HCT116 (cell line): ENCODE measurements around the gene PACRG.

ENCODE experiments used
- CBX3 ChIP-seq: IDR thresholded peaks from 2 replicates; pipeline ENCODE4 v1.6.1; 2012; ENCODE audit warnings: low read depth
- CEBPB ChIP-seq: IDR thresholded peaks from 2 replicates; pipeline ENCODE4 v1.6.1; 2012; ENCODE audit warnings: low read depth
- EGR1 ChIP-seq: IDR thresholded peaks from 2 replicates; pipeline ENCODE4 v1.6.1; 2012; ENCODE audit warnings: low read depth
- EZH2 ChIP-seq: fragments of 200-600 bp; sonication (generic); IDR thresholded peaks from 2 replicates; pipeline ENCODE4 v1.6.1; 2017; ENCODE audit warnings: antibody characterized with exemption, mixed run types
- JUND ChIP-seq: IDR thresholded peaks from 2 replicates; pipeline ENCODE4 v1.6.1; 2012
- YY1 ChIP-seq: IDR thresholded peaks from 2 replicates; pipeline ENCODE4 v1.6.1; 2011; ENCODE audit warnings: low read length, low read depth, moderate library complexity, mild to moderate bottlenecking; ENCODE audit not compliant: insufficient replicate concordance; ENCODE audit errors: extremely low read depth
- ZNF274 ChIP-seq: fragments of 200-500 bp; sonication (Bioruptor generic); IDR thresholded peaks from 2 replicates; pipeline ENCODE4 v1.6.1; 2014; ENCODE audit warnings: mild to moderate bottlenecking, low read depth, low read length, inconsistent platforms
- TF ChIP-seq, protein P1 (sequence below), 3 experiments: fragments of 200-600 bp in 1 of 3; sonication (generic) in 1 of 3; IDR thresholded peaks in 2 of 3; conservative IDR thresholded peaks in 1 of 3; 2 replicates each; pipeline ENCODE4 v1.5.1; 2012 to 2017; ENCODE audit warnings: low read depth in 2 of 3, low read length in 2 of 3, antibody characterized with exemption in 1 of 3, borderline replicate concordance in 1 of 3, control low read depth in 1 of 3, mild to moderate bottlenecking in 1 of 3, mixed read lengths in 1 of 3, mixed run types in 1 of 3, moderate library complexity in 1 of 3; ENCODE audit not compliant: insufficient read depth in 1 of 3
- TF ChIP-seq, protein P2 (sequence below): IDR thresholded peaks from 2 replicates; pipeline ENCODE4 v1.6.1; 2012

DNA sequence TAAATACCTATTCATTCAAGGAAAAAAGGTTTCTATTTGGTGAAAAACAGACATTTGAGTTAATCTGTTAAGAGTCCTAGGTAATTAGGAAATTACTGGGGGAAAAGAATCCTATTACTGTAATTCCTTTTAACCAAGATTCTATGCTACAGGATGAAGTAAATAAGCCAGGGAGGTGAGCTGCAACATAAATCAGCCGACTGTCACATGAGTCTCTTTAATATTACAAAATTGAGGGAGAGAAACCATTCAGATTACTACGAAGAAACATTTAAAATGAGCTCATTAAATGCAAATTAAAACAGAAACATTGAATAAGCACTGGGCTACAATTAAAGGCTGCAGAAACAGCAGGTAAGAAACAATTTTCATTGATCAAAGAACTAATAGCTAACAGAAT lies 5.5 kb upstream of the PACRG start:
- TF ChIP-seq CEBPB (no peak), EZH2 (no peak), CBX3 (no peak), EGR1 (no peak), JUND (no peak), ZNF274 (no peak), YY1 (no peak)
- TF ChIP-seq, protein P1, sequence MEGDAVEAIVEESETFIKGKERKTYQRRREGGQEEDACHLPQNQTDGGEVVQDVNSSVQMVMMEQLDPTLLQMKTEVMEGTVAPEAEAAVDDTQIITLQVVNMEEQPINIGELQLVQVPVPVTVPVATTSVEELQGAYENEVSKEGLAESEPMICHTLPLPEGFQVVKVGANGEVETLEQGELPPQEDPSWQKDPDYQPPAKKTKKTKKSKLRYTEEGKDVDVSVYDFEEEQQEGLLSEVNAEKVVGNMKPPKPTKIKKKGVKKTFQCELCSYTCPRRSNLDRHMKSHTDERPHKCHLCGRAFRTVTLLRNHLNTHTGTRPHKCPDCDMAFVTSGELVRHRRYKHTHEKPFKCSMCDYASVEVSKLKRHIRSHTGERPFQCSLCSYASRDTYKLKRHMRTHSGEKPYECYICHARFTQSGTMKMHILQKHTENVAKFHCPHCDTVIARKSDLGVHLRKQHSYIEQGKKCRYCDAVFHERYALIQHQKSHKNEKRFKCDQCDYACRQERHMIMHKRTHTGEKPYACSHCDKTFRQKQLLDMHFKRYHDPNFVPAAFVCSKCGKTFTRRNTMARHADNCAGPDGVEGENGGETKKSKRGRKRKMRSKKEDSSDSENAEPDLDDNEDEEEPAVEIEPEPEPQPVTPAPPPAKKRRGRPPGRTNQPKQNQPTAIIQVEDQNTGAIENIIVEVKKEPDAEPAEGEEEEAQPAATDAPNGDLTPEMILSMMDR (IDR thresholded peaks at IDR 0.05 in 2 of 3, conservative IDR thresholded peaks at IDR 0.05 in 1 of 3; ENCODE audit: borderline replicate concordance in 1 of 3, insufficient read depth in 1 of 3, low read depth in 2 of 3, low read length in 2 of 3), result no peak
- TF ChIP-seq, protein P2, sequence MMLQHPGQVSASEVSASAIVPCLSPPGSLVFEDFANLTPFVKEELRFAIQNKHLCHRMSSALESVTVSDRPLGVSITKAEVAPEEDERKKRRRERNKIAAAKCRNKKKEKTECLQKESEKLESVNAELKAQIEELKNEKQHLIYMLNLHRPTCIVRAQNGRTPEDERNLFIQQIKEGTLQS, result no peak
